ENCODE results near the gene CEP170B.

DNA sequence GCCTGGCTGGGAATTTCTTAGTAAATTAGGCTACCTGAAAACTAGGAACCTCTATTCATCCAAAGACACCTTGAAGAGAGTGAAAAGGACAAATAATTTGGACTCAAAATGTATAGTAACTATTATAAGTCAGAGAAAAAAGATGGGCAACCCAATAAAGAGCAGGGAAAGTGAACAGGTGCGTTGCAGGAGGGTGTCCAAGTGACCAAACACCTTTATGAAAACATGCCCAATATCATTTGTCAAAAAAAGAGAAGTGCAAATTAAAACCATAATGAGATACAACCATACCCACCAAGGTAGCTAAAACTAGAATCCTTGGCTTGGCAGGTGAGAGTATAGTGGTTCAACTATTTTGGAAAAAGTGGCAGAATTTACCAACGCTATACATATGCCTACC lies 34.7 kb downstream of the CEP170B start:
- TF ChIP-seq JUND (IDR thresholded peaks at IDR 0.05; ENCODE audit: low read length) = no peak
- TF ChIP-seq RFX5 (IDR thresholded peaks at IDR 0.05; ENCODE audit: borderline replicate concordance, low read depth, low read length) = no peak
- TF ChIP-seq, protein P1, sequence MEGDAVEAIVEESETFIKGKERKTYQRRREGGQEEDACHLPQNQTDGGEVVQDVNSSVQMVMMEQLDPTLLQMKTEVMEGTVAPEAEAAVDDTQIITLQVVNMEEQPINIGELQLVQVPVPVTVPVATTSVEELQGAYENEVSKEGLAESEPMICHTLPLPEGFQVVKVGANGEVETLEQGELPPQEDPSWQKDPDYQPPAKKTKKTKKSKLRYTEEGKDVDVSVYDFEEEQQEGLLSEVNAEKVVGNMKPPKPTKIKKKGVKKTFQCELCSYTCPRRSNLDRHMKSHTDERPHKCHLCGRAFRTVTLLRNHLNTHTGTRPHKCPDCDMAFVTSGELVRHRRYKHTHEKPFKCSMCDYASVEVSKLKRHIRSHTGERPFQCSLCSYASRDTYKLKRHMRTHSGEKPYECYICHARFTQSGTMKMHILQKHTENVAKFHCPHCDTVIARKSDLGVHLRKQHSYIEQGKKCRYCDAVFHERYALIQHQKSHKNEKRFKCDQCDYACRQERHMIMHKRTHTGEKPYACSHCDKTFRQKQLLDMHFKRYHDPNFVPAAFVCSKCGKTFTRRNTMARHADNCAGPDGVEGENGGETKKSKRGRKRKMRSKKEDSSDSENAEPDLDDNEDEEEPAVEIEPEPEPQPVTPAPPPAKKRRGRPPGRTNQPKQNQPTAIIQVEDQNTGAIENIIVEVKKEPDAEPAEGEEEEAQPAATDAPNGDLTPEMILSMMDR (IDR thresholded peaks at IDR 0.05; ENCODE audit: control extremely low read depth in 1 of 3, insufficient read depth in 1 of 3, low read depth in 1 of 3, low read length in 3 of 3) = no peak
- TF ChIP-seq SRF (IDR thresholded peaks at IDR 0.05; ENCODE audit: low read depth, low read length) = no peak
- TF ChIP-seq EZH2 (IDR thresholded peaks at IDR 0.05; ENCODE audit: low read depth, low read length, severe bottlenecking) = no peak
- no peak for TF ChIP-seq KDM4A (IDR thresholded peaks at IDR 0.05; ENCODE audit: low read depth, low read length, severe bottlenecking)
- no peak for TF ChIP-seq POLR2A (IDR thresholded peaks at IDR 0.05; ENCODE audit: control extremely low read depth in 1 of 2, low read depth in 2 of 2, low read length in 2 of 2)

Measured in H1 (cell line).